ENCODE results near the gene TDRD3. TPM values are rescaled to one million over a fixed set of nuclear protein-coding genes. Genes with fewer than 3 reads are reported as not detected.

The TDRD3 gene
- total and polyA plus RNA-seq, 2 donors (not counting 1 experiment from before 2014, with no cell fraction given): 10.5 to 18.8 TPM

DNA sequence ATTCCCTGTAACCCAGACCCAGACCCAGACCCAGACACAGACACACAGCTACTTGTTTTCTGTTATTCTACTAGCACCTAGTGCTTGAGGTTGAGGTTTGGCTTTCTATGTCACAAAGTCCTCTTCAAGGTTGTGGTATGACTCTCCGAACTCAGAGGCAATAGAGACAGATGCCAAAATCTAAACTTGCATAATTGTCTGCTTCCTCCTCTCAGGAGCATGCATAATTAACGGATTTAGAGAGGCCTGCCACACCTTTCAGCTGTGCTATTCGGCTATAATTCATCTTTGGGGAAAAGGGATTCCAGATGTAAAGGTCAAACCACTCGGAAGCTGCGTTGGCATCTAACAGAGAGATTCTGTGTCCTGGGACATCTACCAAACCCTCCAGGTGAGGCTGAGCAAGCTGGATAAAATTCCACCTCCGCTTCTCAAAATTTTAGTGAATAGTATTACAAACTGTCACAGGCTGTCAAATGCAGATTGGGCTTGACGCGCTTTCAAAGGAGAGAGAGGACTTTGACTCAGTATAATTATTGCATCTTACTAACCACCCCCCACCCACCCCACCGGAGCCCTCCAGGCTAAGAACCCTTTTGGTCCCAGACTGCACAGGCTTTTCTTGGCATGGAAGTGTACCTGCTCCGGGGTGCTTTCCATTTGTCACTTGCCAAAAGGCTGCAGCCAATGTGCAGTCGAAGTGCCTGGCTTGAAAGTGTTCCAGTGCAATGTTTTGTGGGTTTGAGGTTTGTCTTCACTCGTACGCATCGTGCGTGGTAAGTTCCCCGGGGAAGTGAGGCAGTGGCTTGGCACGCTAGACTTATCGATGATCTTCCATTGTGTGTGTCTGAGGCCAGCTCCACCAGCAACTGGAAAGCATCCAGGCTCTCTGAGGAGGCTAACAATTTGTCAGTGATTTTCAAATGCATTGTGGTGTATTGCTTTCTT is 194.1 kb downstream of the TDRD3 start:
- Histone ChIP-seq H2AFZ (ENCODE audit: low read length) (no peak overlapping the region), H3K36me3 (ENCODE audit: control insufficient read depth, insufficient read depth, low read length) (no peaks in the 10 kb centered on the region), H3K4me1 (ENCODE audit: control insufficient read depth, extremely low read depth, insufficient read depth, low read length) (no peaks in the 10 kb centered on the region), H3K9ac (ENCODE audit: insufficient read depth, low read length) (no peak overlapping the region), H3K4me3 (replicated peaks in 1 of 4; ENCODE audit: control extremely low read depth in 1 of 4, insufficient read depth in 1 of 4, low read depth in 3 of 4, low read length in 4 of 4) (no peak overlapping the region), H3K79me2 (ENCODE audit: control insufficient read depth, insufficient read depth, low read length) (no peaks in the 10 kb centered on the region), H3K27ac (ENCODE audit: insufficient read depth, low read length) (no peak overlapping the region), H3K27me3 (ENCODE audit: control insufficient read depth, insufficient read depth, low read length) (no peaks in the 10 kb centered on the region), H3K9me3 (ENCODE audit: control insufficient read depth, insufficient read depth, low read depth, low read length) (no peaks in the 10 kb centered on the region), H4K20me1 (ENCODE audit: control insufficient read depth, extremely low read depth, insufficient read depth, low read length) (no peaks in the 10 kb centered on the region), H3K4me2 (ENCODE audit: extremely low read depth, insufficient read depth, low read length) (peak overlapping the region; percentile 68)
- DNase-seq (ENCODE audit: low read depth in 2 of 2): peak in 1 of 2 donors; percentile 98
- TF ChIP-seq EZH2 (IDR thresholded peaks at IDR 0.05; ENCODE audit: low read length, missing control alignments): no peak
- TF ChIP-seq, protein P1, sequence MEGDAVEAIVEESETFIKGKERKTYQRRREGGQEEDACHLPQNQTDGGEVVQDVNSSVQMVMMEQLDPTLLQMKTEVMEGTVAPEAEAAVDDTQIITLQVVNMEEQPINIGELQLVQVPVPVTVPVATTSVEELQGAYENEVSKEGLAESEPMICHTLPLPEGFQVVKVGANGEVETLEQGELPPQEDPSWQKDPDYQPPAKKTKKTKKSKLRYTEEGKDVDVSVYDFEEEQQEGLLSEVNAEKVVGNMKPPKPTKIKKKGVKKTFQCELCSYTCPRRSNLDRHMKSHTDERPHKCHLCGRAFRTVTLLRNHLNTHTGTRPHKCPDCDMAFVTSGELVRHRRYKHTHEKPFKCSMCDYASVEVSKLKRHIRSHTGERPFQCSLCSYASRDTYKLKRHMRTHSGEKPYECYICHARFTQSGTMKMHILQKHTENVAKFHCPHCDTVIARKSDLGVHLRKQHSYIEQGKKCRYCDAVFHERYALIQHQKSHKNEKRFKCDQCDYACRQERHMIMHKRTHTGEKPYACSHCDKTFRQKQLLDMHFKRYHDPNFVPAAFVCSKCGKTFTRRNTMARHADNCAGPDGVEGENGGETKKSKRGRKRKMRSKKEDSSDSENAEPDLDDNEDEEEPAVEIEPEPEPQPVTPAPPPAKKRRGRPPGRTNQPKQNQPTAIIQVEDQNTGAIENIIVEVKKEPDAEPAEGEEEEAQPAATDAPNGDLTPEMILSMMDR (conservative IDR thresholded peaks at IDR 0.05 in 1 of 2, IDR thresholded peaks at IDR 0.05 in 1 of 2; ENCODE audit: low read depth in 1 of 2, low read length in 2 of 2): no peak

DNA sequence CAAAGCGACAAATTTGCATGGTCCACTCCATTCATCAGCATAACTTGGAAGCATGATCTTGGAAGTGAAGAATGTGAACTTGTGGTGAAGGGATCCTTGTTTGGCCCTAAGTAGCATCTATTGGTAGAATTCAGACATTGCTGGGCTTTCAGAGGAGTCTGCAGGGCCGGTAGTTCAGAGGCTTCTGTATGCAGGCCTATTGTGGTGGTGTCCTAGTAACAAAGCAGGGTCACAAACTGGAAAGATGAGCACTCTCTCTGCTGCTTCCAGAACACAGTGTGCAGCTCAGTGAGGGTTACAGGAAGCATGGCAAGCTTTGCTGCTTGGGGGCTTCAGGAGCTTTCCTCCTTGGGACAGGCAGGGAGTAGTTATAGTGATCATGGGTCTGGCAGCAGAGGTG is 206.0 kb downstream of the TDRD3 start:
- H4K20me1 ChIP-seq (ENCODE audit: control insufficient read depth, extremely low read depth, insufficient read depth, low read length): no peaks in the 10 kb centered on the region
- no peaks in the 10 kb centered on the region for H3K79me2 ChIP-seq (ENCODE audit: control insufficient read depth, insufficient read depth, low read length)
- H3K36me3 ChIP-seq (ENCODE audit: control insufficient read depth, insufficient read depth, low read length): no peaks in the 10 kb centered on the region
- no peak overlapping the region for H3K27ac ChIP-seq (ENCODE audit: insufficient read depth, low read length)
- no peak overlapping the region for H3K4me2 ChIP-seq (ENCODE audit: extremely low read depth, insufficient read depth, low read length)
- no peaks in the 10 kb centered on the region for H3K9me3 ChIP-seq (ENCODE audit: control insufficient read depth, insufficient read depth, low read depth, low read length)
- H3K27me3 ChIP-seq (ENCODE audit: control insufficient read depth, insufficient read depth, low read length): no peaks in the 10 kb centered on the region
- H3K4me1 ChIP-seq (ENCODE audit: control insufficient read depth, extremely low read depth, insufficient read depth, low read length): no peaks in the 10 kb centered on the region
- DNase-seq (ENCODE audit: low read depth in 2 of 2): no peak
- H2AFZ ChIP-seq (ENCODE audit: low read length): no peak overlapping the region
- TF ChIP-seq, protein P1 (conservative IDR thresholded peaks at IDR 0.05 in 1 of 2, IDR thresholded peaks at IDR 0.05 in 1 of 2; ENCODE audit: low read depth in 1 of 2, low read length in 2 of 2): no peak
- no peak for TF ChIP-seq EZH2 (IDR thresholded peaks at IDR 0.05; ENCODE audit: low read length, missing control alignments)
- no peak overlapping the region for H3K4me3 ChIP-seq (replicated peaks in 1 of 4; ENCODE audit: control extremely low read depth in 1 of 4, insufficient read depth in 1 of 4, low read depth in 3 of 4, low read length in 4 of 4)
- no peak overlapping the region for H3K9ac ChIP-seq (ENCODE audit: insufficient read depth, low read length)

DNA sequence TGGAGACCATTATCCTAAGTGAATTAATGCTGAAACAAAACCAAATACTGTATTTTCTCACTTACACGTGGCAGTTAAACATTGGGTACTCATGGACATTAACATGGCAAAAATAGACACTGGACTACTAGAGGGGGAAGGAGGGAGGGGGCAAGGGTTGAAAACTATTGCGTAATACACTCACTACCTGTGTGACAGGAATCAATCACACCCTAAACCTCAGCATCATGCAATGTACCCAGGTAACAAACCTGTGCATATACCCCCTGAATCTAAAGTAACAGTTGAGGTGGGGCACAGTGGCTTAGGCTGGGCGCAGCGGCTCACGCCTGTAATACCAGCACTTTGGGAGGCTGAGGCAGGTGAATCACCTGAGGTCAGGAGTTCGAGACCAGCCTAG is 207.0 kb downstream of the TDRD3 start:
- Histone ChIP-seq H3K9me3 (ENCODE audit: control insufficient read depth, insufficient read depth, low read depth, low read length) (no peaks in the 10 kb centered on the region), H3K4me3 (replicated peaks in 1 of 4; ENCODE audit: control extremely low read depth in 1 of 4, insufficient read depth in 1 of 4, low read depth in 3 of 4, low read length in 4 of 4) (no peak overlapping the region), H3K27me3 (ENCODE audit: control insufficient read depth, insufficient read depth, low read length) (no peaks in the 10 kb centered on the region), H3K4me1 (ENCODE audit: control insufficient read depth, extremely low read depth, insufficient read depth, low read length) (no peaks in the 10 kb centered on the region), H3K79me2 (ENCODE audit: control insufficient read depth, insufficient read depth, low read length) (no peaks in the 10 kb centered on the region), H3K9ac (ENCODE audit: insufficient read depth, low read length) (no peak overlapping the region), H2AFZ (ENCODE audit: low read length) (no peak overlapping the region), H3K36me3 (ENCODE audit: control insufficient read depth, insufficient read depth, low read length) (no peaks in the 10 kb centered on the region), H3K27ac (ENCODE audit: insufficient read depth, low read length) (no peak overlapping the region), H3K4me2 (ENCODE audit: extremely low read depth, insufficient read depth, low read length) (no peak overlapping the region), H4K20me1 (ENCODE audit: control insufficient read depth, extremely low read depth, insufficient read depth, low read length) (no peaks in the 10 kb centered on the region)
- TF ChIP-seq, protein P1 (conservative IDR thresholded peaks at IDR 0.05 in 1 of 2, IDR thresholded peaks at IDR 0.05 in 1 of 2; ENCODE audit: low read depth in 1 of 2, low read length in 2 of 2): no peak
- TF ChIP-seq EZH2 (IDR thresholded peaks at IDR 0.05; ENCODE audit: low read length, missing control alignments): no peak
- no peak for DNase-seq (ENCODE audit: low read depth in 2 of 2)

All from fibroblast of lung (primary cell).